Globus pallidus (tissue), 1 donor: ENCODE results near the gene TMEM59.
A peak's percentile ranks its signal among the peaks of the same experiment; 100 is the strongest.
"Not testable (repeated sequence)": the region's sequence is repeated elsewhere in the genome, so short reads cannot be mapped to it uniquely, and the experiment has no call there.

Experiments
- DNase-seq: peaks from one replicate; pipeline ENCODE4 v3.0.0-alpha.2; 2015; ENCODE audit warnings: low spot score

Gene TMEM59

DNA sequence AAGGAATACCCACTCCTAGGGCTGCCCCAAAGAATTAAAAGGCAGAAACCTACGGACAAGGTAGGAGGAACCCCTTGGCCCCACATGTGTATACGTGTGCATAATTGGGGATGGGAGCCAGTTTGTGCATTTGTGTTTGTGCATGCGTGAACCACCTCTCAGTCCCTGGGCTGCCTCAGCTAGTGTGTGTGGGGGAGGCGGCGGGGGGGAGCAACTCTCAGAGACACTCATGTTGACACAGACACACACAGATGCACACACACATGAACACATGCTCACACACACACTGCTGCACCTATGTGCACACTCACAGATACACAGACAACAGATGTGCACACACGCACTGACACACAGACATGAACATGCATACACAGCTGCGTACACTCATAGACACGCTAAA lies 40.1 kb downstream of the TMEM59 start:
- DNase-seq = no peak

DNA sequence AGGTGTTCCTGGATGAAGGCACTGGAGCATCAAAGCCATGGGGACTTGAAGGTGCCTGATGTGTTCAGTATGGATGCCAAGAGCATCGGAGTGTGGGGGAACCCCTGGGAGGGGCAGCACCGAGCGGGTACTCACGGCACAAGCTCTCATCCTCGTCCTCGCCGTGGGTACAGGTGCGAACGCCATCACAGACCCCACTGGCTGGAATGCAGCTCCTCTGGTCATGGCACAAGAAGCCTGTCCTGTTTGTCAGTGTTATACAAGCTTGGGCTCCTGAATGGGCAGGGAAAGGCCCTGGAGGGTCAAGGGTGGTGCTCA lies 41.0 kb downstream of the TMEM59 start:
- DNase-seq = no peak

DNA sequence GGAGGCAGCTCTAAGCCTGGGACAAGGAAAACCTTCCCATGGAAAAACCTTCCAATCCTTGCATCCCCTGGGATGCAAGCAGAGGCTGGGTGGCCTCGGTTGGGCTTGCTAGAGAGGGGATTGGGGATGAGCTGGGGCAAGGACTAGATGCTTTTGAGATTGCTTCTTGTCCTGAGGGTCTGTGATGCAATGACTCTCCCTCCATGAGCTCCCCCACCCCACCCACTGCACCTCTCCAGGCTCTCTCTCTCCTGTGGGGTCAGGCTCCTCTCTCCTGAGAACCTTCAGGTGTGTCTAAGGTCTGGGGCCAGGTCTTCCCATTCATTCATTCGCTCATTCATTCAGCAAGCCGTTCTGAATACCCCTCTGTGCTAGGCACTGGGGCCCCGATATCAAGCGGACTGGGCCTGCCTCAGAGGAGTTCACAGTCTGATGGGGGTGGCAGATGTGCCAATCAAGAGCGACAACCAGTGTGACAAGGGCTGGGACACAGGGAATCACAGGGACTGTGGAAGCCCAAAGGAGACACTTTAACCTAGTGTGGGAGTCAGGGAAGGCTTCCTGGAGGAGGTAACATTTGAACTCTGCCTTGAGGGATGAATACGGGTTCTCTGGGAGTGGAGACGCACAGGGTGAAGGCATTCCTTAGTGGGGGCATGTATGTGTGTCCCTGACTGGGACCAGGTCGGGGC lies 41.5 kb downstream of the TMEM59 start:
- DNase-seq = no peak

DNA sequence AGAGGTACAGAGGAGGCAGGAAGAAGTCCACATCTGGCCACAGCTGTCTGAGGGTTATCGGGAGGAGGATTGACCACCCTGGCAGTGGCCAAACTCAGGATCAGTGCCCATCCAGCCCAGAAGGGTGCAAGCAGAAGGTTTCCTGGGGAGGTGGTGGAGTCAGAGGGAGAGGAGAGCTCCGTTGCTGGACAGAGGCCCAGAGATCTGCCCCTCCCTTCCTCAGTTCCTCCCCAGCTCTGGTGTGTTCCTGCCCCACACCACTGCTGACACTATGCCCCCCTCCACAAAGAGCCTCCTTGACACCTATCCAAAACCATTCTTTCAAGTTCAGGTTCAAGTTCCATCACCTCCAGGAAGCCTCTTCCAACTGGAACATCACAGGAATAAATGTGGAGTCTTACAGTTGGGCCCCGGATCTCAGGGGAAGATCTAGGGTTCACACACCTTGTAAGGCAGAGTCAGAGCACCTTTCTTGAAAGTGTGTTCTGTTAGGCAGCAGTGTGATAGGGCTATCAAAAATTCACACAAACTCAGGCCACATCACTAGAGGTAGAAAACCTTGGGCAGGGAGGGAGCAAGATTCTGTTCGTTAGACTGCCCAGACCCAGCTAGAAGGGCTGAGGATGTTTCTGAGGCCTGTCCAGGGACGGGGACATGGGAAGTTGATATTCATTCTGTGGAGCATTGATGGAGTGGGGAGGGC lies 42.4 kb downstream of the TMEM59 start:
- DNase-seq = no peak

GRCh38 chr1:54009406-54009805 lies 43.6 kb downstream of the TMEM59 start:
- no peak for DNase-seq

DNA sequence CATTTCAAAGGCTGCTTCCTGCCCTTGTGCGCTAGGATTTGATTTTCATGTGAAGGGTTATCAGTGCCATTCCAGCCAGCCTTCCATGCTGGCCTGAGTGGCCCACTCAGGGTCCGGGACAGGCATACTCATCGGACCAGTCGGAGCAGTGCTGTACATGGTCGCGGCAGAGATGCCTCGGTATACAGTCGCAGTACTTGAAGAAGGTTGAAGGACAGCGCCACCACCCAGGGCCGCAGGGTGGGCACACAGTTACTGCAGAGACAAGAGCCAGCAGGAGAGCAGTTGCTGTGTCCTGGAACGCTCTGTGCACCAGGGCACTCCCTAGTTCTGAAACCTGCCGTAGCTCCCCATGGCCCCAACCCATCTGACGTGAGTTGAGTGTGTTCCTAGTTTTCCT lies 44.1 kb downstream of the TMEM59 start:
- DNase-seq = no peak

- DNase-seq = no peak
Observed at GRCh38 chr1:54007613-54008012, 45.4 kb downstream of the TMEM59 start.

DNA sequence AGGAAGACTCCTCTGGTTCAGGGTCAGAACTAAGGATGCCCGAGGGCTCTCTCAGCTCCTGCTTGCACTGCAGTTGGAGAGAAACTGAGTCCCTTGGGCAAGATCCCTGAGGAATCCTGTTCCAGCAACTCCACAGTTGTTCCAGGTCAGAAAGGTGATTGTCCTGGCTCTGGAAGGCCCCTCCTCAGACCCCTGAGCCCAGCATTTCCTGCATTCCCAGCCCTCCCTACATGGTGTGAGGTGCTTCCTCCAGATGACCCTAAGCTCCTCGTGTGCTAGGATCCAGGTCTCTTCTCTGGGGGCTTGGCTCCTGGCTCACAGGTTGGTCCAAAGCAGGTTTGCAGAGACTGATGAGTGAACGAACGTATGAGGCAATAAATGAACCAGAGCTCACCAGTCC lies 46.5 kb downstream of the TMEM59 start:
- no peak for DNase-seq

DNA sequence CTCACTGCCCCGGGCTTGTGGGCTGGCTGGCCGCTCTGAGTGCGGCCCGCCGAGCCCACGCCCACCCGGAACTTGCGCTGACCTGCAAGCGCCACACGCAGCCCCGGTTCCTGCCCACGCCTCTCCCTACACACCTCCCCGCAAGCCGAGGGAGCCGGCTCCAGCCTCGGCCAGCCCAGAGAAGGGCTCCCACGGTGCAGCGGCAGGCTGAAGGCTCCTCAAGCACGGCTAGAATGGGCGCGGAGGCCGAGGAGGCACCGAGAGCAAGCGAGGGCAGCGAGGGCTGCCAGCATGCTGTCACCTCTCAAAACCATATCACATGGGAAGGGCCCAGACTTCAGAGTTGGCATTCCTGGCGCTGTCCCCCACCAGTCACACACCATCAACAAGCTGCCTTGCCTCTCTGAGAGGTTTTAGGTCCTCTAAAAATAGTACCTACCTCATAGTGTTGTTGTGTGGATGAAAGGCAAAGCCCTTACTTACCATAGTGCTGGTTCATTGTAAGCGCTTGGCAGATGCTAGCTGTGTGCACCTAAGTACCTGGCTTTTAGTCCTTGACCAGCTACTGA lies 48.4 kb downstream of the TMEM59 start:
- DNase-seq = no peak

- not testable (repeated sequence) for DNase-seq
Observed at GRCh38 chr1:54003750-54004480, 49.1 kb downstream of the TMEM59 start.

DNA sequence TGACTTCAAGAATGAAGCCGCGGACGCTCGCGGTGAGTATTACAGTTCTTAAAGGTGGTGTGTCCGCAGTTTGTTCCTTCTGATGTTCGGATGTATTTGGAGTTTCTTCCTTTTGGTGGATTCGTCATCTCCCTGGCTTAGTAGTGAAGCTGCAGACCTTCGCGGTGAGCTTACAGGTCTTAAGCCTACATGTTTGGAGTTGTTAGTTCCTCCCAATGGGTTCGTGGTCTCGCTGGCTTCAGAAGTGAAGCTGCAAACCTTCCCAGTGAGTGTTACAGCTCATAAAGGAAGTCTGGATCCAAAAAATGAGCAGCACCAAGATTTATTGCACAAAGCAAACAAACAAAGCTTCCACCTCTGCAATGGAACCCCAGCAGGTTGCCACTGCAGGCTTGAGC lies 49.8 kb downstream of the TMEM59 start:
- DNase-seq = no peak

DNA sequence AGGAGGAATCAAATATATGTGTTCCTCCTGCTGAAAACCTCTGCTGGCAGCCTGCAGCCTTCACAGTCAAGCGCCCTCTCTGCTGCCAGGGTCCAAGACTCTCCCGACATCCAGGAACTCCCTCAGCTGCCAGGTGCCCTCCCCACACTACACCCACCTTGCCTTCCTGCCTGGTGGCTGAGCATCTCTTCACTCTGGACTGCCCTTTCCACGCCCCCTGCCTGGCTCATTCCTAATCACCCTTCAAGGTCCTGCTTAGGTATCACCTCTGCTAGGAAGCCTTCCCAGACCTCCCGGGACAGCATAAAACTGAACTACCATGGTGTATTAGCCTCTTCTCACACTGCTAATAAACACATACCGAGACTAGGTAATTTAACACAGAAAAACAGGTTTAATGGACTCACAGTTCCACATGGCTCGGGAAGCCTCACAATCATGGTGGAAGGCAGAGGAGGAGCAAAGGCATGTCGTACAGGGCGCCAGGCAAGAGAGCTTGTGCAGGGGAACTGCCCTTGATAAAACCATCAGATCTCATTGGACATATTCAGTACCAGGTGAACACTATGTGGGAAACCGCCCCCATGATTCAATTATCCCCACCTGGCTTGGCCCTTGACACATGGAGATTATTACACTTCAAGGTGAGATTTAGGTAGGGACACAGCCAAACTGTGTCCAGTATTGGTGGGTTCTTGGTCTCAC lies 50.3 kb downstream of the TMEM59 start:
- no peak for DNase-seq

GRCh38 chr1:54001591-54001990 lies 51.4 kb downstream of the TMEM59 start:
- no peak for DNase-seq

DNA sequence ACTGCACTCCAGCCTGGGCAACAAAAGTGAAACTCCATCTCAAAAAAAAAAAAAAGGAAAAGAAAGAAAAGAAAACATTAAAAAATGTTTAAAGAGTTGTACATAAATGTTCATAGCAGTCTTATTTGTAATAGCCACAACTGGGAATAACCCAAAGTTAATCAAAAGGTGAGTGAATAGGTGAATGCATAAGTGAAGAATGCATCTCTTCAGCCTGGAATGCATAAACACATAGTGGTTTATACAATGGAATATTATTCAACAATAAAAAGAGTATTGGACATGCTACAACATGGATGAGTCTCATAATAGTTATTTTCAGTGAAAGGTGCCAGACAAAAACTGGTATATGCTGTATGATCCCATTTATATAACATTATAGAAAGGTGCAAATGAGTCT lies 53.1 kb downstream of the TMEM59 start:
- DNase-seq = no peak

- DNase-seq = no peak
Observed at GRCh38 chr1:53998223-53998622, 54.8 kb downstream of the TMEM59 start.

GRCh38 chr1:53995683-53996082 lies 57.3 kb downstream of the TMEM59 start:
- no peak for DNase-seq

GRCh38 chr1:53994516-53994915 lies 58.5 kb downstream of the TMEM59 start:
- not testable (repeated sequence) for DNase-seq

GRCh38 chr1:53992085-53992874 lies 60.7 kb downstream of the TMEM59 start:
- DNase-seq = peak; percentile 31

DNA sequence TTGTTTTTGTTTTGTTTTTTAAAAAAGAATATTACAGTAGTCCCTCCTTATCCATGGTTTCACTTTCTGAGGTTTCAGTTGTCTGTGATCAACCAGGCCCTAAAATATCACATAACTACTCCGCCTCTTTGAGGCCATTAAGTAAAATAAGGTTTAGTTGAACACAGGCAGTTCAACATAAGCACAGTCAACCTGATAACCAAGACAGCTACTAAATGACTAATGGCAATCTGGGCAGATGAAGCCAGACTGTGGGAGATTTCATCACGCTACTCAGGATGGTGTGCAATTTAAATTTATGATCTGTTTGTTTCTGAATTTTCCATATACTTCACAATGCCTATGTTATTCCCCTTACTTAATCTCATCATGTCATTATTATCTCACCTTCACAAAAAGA lies 65.1 kb downstream of the TMEM59 start:
- no peak for DNase-seq

DNA sequence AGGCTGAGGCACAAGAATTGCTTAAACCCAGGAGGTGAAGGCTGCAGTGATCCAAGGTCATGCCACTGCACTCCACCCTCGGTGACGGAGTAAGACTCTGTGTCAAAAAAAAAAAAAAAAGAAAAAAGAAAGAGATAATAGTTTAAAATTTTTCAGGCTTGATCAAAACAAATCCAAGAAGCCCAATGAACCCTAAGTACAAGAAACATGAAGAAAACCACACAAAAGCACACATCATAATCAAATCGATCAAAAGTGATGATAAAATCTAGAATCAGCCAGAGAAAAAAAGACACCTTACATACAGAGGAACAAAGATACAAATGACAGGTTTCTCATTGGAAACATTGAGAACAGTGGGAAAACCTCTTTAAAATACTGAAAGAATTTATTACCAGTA lies 66.5 kb downstream of the TMEM59 start:
- DNase-seq = no peak

DNA sequence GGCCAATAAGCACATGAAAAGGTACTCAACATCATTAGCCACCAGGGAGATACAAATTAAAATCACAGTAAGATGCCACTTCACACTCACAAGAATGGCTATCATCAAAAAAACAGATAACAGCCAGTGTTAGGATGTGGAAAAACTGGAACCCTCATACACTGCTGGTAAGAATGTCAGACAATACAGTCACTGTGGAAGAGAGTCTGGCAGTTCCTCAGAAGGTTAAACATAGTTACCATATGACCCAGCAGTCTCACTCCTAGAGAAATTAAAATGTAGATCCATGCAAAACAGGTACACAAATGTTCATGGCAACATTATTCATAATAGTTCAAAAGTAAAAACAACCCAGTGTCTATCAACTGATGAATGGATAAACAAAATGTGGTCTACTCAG lies 68.3 kb downstream of the TMEM59 start:
- no peak for DNase-seq

DNA sequence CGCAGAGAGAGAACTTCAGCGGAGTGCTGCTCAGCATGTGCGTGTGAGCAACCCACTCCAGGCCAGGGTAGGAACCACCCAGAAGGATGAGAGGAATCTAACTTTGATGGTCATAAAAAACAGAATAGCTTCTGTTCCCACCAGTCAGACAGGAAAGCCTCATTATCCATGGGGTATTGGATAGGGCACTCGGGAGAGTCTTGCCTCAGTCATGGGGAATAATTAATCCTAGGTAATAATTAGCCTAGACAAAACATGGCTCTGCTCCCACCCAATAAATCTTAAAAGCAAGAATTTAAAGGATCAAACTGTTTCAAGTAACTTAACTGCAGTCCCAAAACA lies 70.3 kb downstream of the TMEM59 start:
- DNase-seq = no peak
